HG03342 (cell line): ENCODE results near the gene DOCK9.

Experiments used
- ATAC-seq: cut with Tn5 transposase; IDR thresholded peaks from one replicate; pipeline ENCODE4 v1.9.1; 2021; ENCODE audit warnings: mild to moderate bottlenecking, moderate library complexity; ENCODE audit not compliant: unreplicated experiment

DOCK9 gene

DNA sequence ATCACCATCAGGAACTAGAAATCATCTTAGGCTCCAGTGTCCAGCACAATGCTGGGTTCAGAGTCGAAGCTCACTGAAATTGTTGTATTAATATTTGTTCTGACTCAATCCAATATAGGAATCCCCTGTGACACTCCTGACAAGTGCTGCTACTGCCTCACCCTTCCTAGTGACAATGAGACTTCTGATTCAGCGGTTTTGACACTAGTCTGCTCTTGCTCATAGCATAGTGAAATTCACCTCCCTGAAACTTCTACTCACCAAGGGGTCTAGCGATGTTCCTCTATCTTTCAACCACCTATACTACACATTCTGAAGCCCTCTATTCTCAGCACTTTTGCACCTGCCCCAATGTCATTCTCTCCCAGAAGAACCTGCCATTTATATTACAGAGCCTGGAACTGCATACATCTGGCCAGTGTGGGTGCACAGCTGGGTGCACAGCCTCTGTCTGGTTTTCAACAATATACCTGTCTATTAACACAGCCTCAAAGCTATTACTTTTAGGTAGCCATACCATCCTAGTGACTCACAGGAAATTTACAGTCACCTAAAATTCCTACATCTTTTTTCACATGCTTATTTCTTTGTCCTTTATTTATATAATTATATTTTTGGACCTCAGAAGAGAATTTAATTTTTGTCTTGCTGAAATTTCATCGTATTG is 88.3 kb downstream of the DOCK9 start:
- ATAC-seq, result no peak

DNA sequence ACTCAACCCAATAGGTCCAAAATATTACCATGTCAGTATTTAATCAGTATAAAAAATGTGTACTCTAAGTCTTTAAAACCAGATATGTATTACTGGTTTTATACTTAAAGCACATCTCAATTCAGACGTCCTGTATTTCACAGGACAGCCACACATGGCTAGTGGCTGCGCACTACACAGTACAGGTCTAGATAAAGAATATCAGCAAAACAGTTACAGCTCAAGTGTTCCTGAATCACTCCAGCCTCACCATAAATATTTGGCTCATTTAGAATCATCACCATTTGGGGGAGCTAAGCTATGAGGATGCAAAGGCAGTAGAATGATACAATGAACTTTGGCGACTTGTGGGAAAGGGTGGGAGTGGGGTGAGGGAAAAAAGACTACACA is 89.0 kb downstream of the DOCK9 start:
- ATAC-seq, result no peak

DNA sequence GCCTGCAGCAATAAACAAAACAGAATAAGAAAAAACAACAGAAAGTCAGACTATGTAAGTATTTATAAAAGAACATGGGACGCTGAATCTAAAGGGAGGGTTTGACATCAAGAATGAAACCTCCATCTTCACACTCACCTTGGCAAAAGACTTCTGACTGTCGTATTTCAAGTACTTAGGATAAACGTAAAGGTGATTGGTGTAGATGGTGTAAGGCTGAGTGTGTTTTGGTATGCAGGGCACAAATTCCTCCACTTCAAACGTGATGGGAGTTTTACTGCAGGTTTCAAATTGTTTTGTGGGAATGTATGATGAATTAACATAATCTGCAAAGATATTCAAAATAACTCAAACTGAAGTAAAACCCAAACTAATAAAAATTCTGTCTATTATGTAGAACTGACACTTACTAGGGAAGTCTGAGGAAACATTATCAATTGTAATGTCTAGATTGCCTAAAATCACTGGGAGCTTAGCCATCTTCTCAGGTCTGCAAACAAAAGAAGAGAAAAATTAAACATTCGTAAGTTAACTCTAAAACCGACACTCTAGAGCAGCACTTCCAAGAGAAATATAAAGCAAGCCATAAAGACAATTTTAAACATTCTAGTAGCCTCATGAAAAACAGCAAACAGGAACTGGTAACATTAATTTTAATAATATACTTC is 89.5 kb downstream of the DOCK9 start:
- ATAC-seq, result no peak

DNA sequence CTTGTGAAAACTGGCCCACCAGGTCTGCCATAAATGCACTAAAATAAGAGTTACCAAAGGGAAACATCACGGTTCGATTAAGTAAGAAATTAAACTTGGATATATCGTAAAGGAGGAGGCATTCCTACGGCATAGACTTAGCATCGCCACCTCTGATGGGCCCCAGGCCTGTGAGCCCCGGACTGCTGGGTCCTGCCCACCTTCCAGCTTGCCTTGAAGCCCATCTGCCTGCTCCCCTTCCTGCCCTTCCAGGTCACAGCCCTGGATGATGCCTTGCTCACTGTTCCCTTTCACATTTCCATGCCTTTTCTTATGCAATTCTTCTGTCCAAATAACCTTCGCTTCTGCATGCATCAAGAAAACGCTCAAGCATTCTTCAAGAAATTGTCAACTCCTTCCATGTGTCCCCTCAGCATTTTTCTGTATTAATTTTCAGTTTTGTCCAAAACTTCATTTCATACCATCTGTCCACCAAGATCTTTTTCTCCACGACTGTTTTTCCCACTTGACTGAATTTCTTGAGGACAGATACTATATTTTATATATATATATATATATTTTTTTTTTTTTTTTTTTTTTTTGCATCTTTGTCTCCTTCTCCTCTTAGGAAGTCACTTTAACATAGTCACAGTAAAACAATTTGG is 91.2 kb downstream of the DOCK9 start:
- ATAC-seq, result no peak

DNA sequence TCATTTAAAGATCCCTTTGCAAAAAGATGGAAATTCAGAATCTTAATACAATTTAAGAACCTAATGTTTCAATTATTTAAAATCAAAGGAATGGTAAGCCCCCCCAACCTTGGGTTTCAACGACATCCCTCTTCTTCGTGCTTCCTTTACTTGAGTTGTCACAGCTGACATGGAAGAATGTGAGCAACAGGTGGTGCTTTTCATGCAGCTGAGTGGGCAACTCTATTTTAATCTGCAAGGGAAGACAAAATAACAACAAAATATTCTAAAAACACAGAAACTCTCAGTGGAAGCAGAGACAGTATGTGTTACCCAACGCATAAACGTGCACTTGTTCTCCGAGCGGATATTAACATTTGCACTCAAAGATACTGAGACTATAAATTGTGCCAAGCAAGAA is 92.3 kb downstream of the DOCK9 start:
- no peak for ATAC-seq

DNA sequence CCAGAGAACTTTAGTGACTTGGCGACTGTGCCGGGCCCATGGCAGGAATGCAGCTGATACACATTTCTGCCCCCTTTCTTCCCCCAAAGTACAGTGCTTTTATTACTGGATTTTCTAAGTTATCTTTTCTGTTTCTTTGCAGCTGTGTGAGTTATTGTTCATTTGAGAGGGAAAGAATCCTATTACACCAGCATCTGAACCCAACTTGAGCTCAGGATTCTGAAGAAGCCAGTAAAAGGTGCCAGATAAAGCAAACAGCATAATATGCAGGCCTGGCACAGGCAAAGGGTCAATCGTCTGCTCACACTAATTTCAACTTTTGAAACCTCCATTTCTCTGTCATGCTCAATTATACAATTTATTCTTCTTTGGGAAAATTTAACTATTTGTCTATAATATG is 93.9 kb downstream of the DOCK9 start:
- ATAC-seq, result no peak

- ATAC-seq, result no peak
Observed at GRCh38 chr13:98881390-98881789, 96.5 kb downstream of the DOCK9 start.

- ATAC-seq, result no peak
Observed at GRCh38 chr13:98880677-98881076, 97.2 kb downstream of the DOCK9 start.

DNA sequence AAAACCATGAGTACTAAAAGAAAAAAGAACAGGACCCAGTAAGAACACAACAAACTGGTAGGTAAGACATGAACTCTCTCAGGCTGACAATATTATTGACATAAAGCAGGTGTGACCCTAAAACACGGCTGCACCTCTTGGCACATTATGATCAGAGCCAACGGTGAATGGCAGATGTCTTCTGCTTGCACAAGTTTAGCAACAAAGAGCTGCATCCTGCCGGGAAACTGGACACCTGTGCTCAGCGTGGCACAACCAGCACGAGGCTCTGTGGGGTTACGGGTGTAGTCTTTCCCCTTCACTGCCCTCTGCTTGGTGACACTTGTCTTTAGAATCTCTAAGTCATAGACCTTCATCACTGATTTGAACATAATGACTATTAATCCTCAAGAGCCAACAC is 97.9 kb downstream of the DOCK9 start:
- no peak for ATAC-seq

- ATAC-seq, result no peak
Observed at GRCh38 chr13:98879127-98879520, 98.7 kb downstream of the DOCK9 start.

DNA sequence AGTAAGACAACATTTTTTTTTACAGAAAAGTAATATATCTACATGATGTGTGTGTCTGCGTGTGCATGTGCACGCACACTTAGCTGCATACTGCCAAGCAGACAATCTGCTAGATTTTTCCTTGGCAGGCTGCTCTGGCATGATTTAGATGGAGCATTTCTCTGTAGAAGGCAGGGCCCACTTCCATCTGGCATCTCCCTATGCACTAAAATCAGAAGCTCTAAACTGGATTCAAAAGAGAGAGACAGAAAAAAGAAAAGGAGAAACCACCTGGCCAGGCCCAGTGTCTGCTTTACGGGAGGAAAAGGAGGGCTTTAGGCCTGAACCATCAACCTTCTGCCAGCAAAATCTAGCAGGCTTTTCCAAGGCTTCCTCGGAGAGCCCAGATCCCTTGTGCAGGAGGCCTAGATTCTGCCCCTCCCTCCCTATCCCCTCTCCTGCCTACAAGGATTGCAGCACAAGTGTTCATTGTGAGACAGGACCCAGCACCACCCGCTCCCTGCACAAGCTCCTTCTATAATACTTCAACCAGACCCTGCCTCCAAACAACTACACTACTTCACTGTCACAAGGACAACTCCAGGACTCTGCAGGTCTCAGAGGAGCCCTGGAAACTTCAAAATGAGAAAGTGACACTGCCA is 99.3 kb downstream of the DOCK9 start:
- ATAC-seq, result no peak

- no peak for ATAC-seq
Observed at GRCh38 chr13:98877936-98878335, 99.9 kb downstream of the DOCK9 start.

- no peak for ATAC-seq
Observed at GRCh38 chr13:98877466-98877865, 100.4 kb downstream of the DOCK9 start.

- peak; percentile 91 for ATAC-seq
Observed at GRCh38 chr13:98875146-98875729, 102.6 kb downstream of the DOCK9 start.

GRCh38 chr13:98874029-98874397 is 103.9 kb downstream of the DOCK9 start:
- ATAC-seq, result no peak

DNA sequence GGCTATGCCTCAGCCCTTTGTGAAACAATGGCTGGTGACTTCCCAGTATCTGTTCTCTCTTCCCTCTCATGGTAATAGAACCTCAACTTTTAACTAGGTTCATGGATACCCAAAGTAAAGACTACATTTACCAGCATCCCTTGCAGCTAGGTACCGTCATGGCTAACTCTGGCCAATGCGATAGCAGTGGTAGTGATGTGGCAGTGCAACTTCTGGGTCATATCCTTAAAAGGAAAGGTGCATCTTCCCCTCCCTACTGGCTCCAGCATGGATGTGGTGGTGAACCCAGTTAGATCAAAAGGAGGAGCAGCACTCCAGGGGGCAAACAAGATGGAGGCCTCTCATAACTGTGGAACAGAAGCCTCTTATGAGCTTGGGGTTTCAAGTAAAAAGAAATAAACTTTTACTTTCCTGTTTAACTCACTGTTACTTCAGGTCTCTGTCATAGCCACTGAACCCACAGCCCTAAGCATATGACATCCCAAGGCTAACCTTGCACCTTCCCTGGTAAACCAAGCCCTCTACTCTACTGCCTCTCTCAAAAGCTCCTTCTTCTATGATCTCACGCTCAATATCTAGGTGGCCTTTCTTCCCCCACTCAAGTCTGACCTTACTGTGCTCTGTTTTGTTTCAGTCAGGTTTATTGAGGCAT is 104.4 kb downstream of the DOCK9 start:
- ATAC-seq, result no peak

GRCh38 chr13:98871727-98872126 is 106.1 kb downstream of the DOCK9 start:
- ATAC-seq, result no peak

GRCh38 chr13:98869408-98870090 is 108.3 kb downstream of the DOCK9 start:
- ATAC-seq, result no peak

- ATAC-seq, result no peak
Observed at GRCh38 chr13:98868932-98869331, 108.9 kb downstream of the DOCK9 start.

DNA sequence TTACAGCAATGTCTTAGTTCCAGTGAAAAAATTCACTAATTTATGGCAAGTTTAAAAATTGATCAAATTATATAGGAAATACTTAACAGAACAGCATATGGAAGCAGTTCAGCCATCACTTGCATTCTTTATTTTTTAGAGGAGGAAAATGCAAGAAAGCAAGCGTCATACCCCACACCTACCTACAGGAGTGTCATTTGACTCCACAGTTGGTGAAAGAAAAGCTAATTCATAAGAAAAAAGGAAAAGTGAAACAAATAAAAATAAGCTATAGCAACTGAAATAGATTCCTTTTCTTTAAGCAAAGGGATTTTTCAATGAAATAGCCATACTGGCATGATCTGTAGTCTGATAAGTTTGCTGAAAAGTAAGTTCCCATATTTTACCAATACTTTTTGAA is 111.0 kb downstream of the DOCK9 start:
- no peak for ATAC-seq
